ENCODE measurements around the gene SEMA3B. TPM values are rescaled to one million over a fixed set of nuclear protein-coding genes. Genes with fewer than 3 reads are reported as not detected.
A peak's percentile ranks its signal among the peaks of the same experiment; 100 is the strongest.

The SEMA3B gene
- polyA plus RNA-seq, 1 donor (not counting 4 experiments of a cell fraction or from before 2014, with no cell fraction given) = 0.58 TPM

GRCh38 chr3:50319181-50319893 lies 50.4 kb downstream of the SEMA3B start:
- Histone ChIP-seq H3K27ac (ENCODE audit: control insufficient read depth, insufficient read depth, low read length) (no peak overlapping the region), H3K4me1 (ENCODE audit: control insufficient read depth, extremely low read depth, insufficient read depth, low read length) (peaks cover 45% of the 10 kb centered on the region), H3K79me2 (ENCODE audit: control insufficient read depth, insufficient read depth, low read length) (peaks cover 35% of the 10 kb centered on the region), H3K27me3 (ENCODE audit: control insufficient read depth, extremely low read depth, insufficient read depth, low read length) (no peaks in the 10 kb centered on the region), H3K4me3 (ENCODE audit: control insufficient read depth in 2 of 3, extremely low read depth in 1 of 3, insufficient read depth in 2 of 3, low read depth in 1 of 3, low read length in 3 of 3) (no peak overlapping the region), H2AFZ (ENCODE audit: control insufficient read depth, low read length) (no peak overlapping the region), H3K36me3 (ENCODE audit: control insufficient read depth in 2 of 2, extremely low read depth in 1 of 2, insufficient read depth in 2 of 2, low read length in 2 of 2) (peaks cover 13 to 31% of the 10 kb centered on the region in 2 experiments), H3K9me1 (ENCODE audit: control insufficient read depth, extremely low read depth, insufficient read depth, low read length) (peaks cover 7% of the 10 kb centered on the region), H3K9me3 (ENCODE audit: control insufficient read depth, low read depth, low read length) (no peaks in the 10 kb centered on the region), H3K4me2 (ENCODE audit: control insufficient read depth, extremely low read depth, insufficient read depth, low read depth, low read length) (no peak overlapping the region), H3K9ac (ENCODE audit: control insufficient read depth, extremely low read depth, insufficient read depth, low read length) (no peak overlapping the region), H4K20me1 (ENCODE audit: control insufficient read depth, extremely low read depth, insufficient read depth, low read length) (no peaks in the 10 kb centered on the region)
- dilution Hi-C loops (cut with MboI; ENCODE audit: extremely low pct_ligation_motif_present, low sequenced_read_pairs) = no loop called here
- TF ChIP-seq CTCF (optimal IDR thresholded peaks at IDR 0.05 in 1 of 3, IDR thresholded peaks at IDR 0.05 in 1 of 3, conservative IDR thresholded peaks at IDR 0.05 in 1 of 3; ENCODE audit: extremely low read depth in 1 of 3, insufficient read depth in 2 of 3, low read length in 3 of 3) (no peak), EZH2 (IDR thresholded peaks at IDR 0.05; ENCODE audit: low read length) (no peak)
- no peak for DNase-seq (ENCODE audit: low read depth, low spot score)
- FAIRE-seq = no peak

- Histone ChIP-seq H3K79me2 (ENCODE audit: control insufficient read depth, insufficient read depth, low read length) (peaks cover 35% of the 10 kb centered on the region), H2AFZ (ENCODE audit: control insufficient read depth, low read length) (no peak overlapping the region), H3K36me3 (ENCODE audit: control insufficient read depth in 2 of 2, extremely low read depth in 1 of 2, insufficient read depth in 2 of 2, low read length in 2 of 2) (peaks cover 15 to 34% of the 10 kb centered on the region in 2 experiments), H3K27me3 (ENCODE audit: control insufficient read depth, extremely low read depth, insufficient read depth, low read length) (no peaks in the 10 kb centered on the region), H3K9me1 (ENCODE audit: control insufficient read depth, extremely low read depth, insufficient read depth, low read length) (peaks cover 7% of the 10 kb centered on the region), H3K4me3 (ENCODE audit: control insufficient read depth in 2 of 3, extremely low read depth in 1 of 3, insufficient read depth in 2 of 3, low read depth in 1 of 3, low read length in 3 of 3) (peak overlapping the region; percentile 52 to 89 (median 84)), H4K20me1 (ENCODE audit: control insufficient read depth, extremely low read depth, insufficient read depth, low read length) (no peaks in the 10 kb centered on the region), H3K4me1 (ENCODE audit: control insufficient read depth, extremely low read depth, insufficient read depth, low read length) (peaks cover 45% of the 10 kb centered on the region), H3K4me2 (ENCODE audit: control insufficient read depth, extremely low read depth, insufficient read depth, low read depth, low read length) (peak overlapping the region; percentile 99), H3K9me3 (ENCODE audit: control insufficient read depth, low read depth, low read length) (no peaks in the 10 kb centered on the region), H3K9ac (ENCODE audit: control insufficient read depth, extremely low read depth, insufficient read depth, low read length) (peak overlapping the region; percentile 98), H3K27ac (ENCODE audit: control insufficient read depth, insufficient read depth, low read length) (peak overlapping the region; percentile 99)
- TF ChIP-seq EZH2 (IDR thresholded peaks at IDR 0.05; ENCODE audit: low read length) (no peak), CTCF (optimal IDR thresholded peaks at IDR 0.05 in 1 of 3, IDR thresholded peaks at IDR 0.05 in 1 of 3, conservative IDR thresholded peaks at IDR 0.05 in 1 of 3; ENCODE audit: extremely low read depth in 1 of 3, insufficient read depth in 2 of 3, low read length in 3 of 3) (no peak)
- dilution Hi-C loops (cut with MboI; ENCODE audit: extremely low pct_ligation_motif_present, low sequenced_read_pairs) = no loop called here
- no peak for FAIRE-seq
- no peak for DNase-seq (ENCODE audit: low read depth, low spot score)
These were observed 51.1 kb downstream of the SEMA3B start for GRCh38 chr3:50319894-50320625.

Measured in keratinocyte (primary cell).